Stomach (tissue), 19 donors: ENCODE measurements around the gene SDC3. TPM values are rescaled to one million over a fixed set of nuclear protein-coding genes. Genes with fewer than 3 reads are reported as not detected.
A peak's percentile ranks its signal among the peaks of the same experiment; 100 is the strongest.

ENCODE experiments used
- DNase-seq, 2 donors: peaks; one replicate each; pipeline versions ENCODE4 v3.0.0 to v3.0.0-alpha.2; 2013 to 2019
- H3K27ac ChIP-seq, 5 donors: fragments of 200-600 bp in 4 of 5; sonication (generic) in 4 of 5; one replicate each; pipeline ENCODE4 v1.5.1; 2013 to 2019; ENCODE audit warnings: mild to moderate bottlenecking in 1 of 5, moderate library complexity in 1 of 5
- H3K27me3 ChIP-seq, 3 donors: fragments of 200-600 bp; sonication (generic); one replicate each; pipeline ENCODE4 v1.5.1; 2017 to 2019; ENCODE audit warnings: mixed run types in 1 of 3
- H3K36me3 ChIP-seq, 4 donors: fragments of 200-600 bp; sonication (generic); 1 replicate in 3 of 4; 2 replicates in 1 of 4; pipeline ENCODE4 v1.5.1; 2016 to 2019
- H3K4me1 ChIP-seq, 4 donors: fragments of 200-600 bp; sonication (generic); one replicate each; pipeline ENCODE4 v1.5.1; 2016 to 2019
- H3K4me3 ChIP-seq, 4 donors: fragments of 200-600 bp; sonication (generic) in 3 of 4; one replicate each; pipeline ENCODE4 v1.5.1; 2016 to 2019; ENCODE audit warnings: mild to moderate bottlenecking in 1 of 4
- H3K9me3 ChIP-seq, 4 donors: fragments of 200-600 bp; sonication (generic); one replicate each; pipeline ENCODE4 v1.5.1; 2016 to 2019
- EP300 ChIP-seq: sonication (generic); formaldehyde crosslinking; IDR thresholded peaks from one replicate; pipeline ENCODE4 v1.6.1; 2017; ENCODE audit warnings: antibody characterized with exemption
- POLR2A ChIP-seq, 4 donors: fragments of 450-650 bp; IDR thresholded peaks; one replicate each; pipeline ENCODE4 v1.6.1; 2016; ENCODE audit warnings: antibody characterized with exemption in 4 of 4, control low read depth in 2 of 4, mild to moderate bottlenecking in 1 of 4, moderate library complexity in 1 of 4
- POLR2AphosphoS5 ChIP-seq, 3 donors: sonication (generic); formaldehyde crosslinking; IDR thresholded peaks; one replicate each; pipeline ENCODE4 v1.6.1; 2016; ENCODE audit warnings: antibody characterized with exemption in 3 of 3
- WGBS, 5 donors: extraction: QIAGEN DNeasy Blood & Tissue Kit in 3 of 5; methylation state at CpG; one replicate each; pipeline versions ENCODE4 v1.1.5 to v1.1.7; 2013 to 2018; 5-methylcytosine and 5-hydroxymethylcytosine counted together
- intact Hi-C: fragments of 100-400 bp; cut with DNase I; formaldehyde crosslinking; loops from one replicate; pipeline ENCODE4 v1.15.1; 2023; ENCODE audit warnings: low total_unique reads
- long read RNA-seq, 10 donors: transcript quantifications; one replicate each; lab custom pipeline, GENCODE V29; 2026
- polyA plus RNA-seq, 3 donors: library from polyadenylated mRNA; stranded (reverse); fragments of 200-250 nt; gene quantifications; one replicate each; pipeline ENCODE4 v1.2.3, GENCODE V29; 2013
- total RNA-seq, 5 donors: library from RNA; depleted of rRNA; stranded (reverse); fragments of >200 nt; gene quantifications; one replicate each; pipeline versions ENCODE4 v1.1.0 to v1.2.3, GENCODE V29; 2014 to 2016
- TF ChIP-seq, protein P1 (sequence below), 7 experiments: fragments of 450-650 bp in 4 of 7; fragments of 200-600 bp in 3 of 7; sonication (generic) in 3 of 7; IDR thresholded peaks; one replicate each; pipeline ENCODE4 v1.5.1; 2016 to 2019; ENCODE audit warnings: antibody characterized with exemption in 7 of 7, control low read depth in 2 of 7, mild to moderate bottlenecking in 1 of 7
- donor health status: healthy with polysubstance abuse.
- donor health status: Bipolar disorder and iron deficiency.
- donor health status: healthy.

The SDC3 gene, protein sequence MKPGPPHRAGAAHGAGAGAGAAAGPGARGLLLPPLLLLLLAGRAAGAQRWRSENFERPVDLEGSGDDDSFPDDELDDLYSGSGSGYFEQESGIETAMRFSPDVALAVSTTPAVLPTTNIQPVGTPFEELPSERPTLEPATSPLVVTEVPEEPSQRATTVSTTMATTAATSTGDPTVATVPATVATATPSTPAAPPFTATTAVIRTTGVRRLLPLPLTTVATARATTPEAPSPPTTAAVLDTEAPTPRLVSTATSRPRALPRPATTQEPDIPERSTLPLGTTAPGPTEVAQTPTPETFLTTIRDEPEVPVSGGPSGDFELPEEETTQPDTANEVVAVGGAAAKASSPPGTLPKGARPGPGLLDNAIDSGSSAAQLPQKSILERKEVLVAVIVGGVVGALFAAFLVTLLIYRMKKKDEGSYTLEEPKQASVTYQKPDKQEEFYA
- total RNA-seq (10 to 100 TPM in 4 of 5 donors, under 1 TPM in 1; 0.58 to 47.2 (median 30.8) TPM), polyA plus RNA-seq (10 to 100 TPM in 2 of 3 donors, 1 to 10 TPM in 1; 9.9 to 13.0 (median 10.7) TPM)
- long read RNA-seq, donor 1, full-length matches to known transcripts, result 7 of 7 reads
- long read RNA-seq, donor 1, partial matches to known transcripts, result 0 of 7 reads
- long read RNA-seq, donor 1, other reads (novel, unspliced or antisense), result 0 of 7 reads
- long read RNA-seq, donor 2, full-length matches to known transcripts, result 14 of 14 reads
- long read RNA-seq, donor 2, partial matches to known transcripts, result 0 of 14 reads
- long read RNA-seq, donor 2, other reads (novel, unspliced or antisense), result 0 of 14 reads
- long read RNA-seq, donor 3, partial matches to known transcripts, result 5 of 7 reads
- long read RNA-seq, donor 3, other reads (novel, unspliced or antisense), result 0 of 7 reads
- long read RNA-seq, donor 4, full-length matches to known transcripts, result 1 of 1 reads
- long read RNA-seq, donor 4, partial matches to known transcripts, result 0 of 1 reads
- long read RNA-seq, donor 4, other reads (novel, unspliced or antisense), result 0 of 1 reads
- long read RNA-seq, donor 5, full-length matches to known transcripts, result 14 of 30 reads
- long read RNA-seq, donor 5, partial matches to known transcripts, result 16 of 30 reads
- long read RNA-seq, donor 5, other reads (novel, unspliced or antisense), result 0 of 30 reads
- long read RNA-seq, donor 6, result 0 reads
- long read RNA-seq, donor 7, full-length matches to known transcripts, result 17 of 37 reads
- long read RNA-seq, donor 7, partial matches to known transcripts, result 20 of 37 reads
- long read RNA-seq, donor 7, other reads (novel, unspliced or antisense), result 0 of 37 reads
- long read RNA-seq, donor 8, full-length matches to known transcripts, result 5 of 12 reads
- long read RNA-seq, donor 8, partial matches to known transcripts, result 7 of 12 reads
- long read RNA-seq, donor 8, other reads (novel, unspliced or antisense), result 0 of 12 reads
- long read RNA-seq, donor 9, full-length matches to known transcripts, result 3 of 37 reads
- long read RNA-seq, donor 9, partial matches to known transcripts, result 34 of 37 reads
- long read RNA-seq, donor 9, other reads (novel, unspliced or antisense), result 0 of 37 reads
- long read RNA-seq, donor 10, full-length matches to known transcripts, result 4 of 9 reads
- long read RNA-seq, donor 10, partial matches to known transcripts, result 5 of 9 reads
- long read RNA-seq, donor 10, other reads (novel, unspliced or antisense), result 0 of 9 reads

DNA sequence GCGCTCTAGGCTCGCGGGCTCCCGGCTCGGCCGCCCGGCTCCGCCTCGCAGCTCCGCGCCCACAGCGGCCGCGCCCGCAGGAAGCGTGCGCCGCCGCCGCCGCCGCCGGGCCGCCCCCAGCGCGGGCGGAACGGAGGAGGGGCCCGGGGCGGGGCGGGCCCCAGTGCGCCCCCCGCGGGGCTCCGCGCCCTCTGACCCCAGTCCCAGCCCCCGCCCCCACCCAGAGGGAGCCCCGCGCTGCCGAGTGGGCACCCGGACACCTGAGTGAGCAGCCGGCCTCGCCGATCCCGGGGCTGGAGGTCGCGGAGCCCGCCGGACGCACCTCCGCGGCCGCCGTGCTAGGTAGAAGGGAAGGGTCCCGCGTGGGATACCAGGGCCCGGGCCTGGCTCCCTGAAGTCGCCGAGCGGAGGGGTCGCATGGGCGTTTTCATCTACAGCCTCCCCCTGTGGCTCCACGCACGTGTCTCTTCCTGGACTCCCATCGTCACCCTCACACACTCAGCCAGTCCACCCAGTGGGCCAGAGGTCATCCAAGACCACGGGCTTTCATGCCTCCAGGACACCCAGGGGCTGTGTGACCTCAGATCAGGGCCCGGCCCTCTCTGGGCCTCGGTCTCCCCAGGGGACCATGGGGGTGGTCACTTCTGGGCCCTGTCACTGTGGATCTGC, at the start of gene SDC3:
TSS of gene SDC3 (minus strand) at position 63 of the 669 bp plus-strand sequence. CDS start 172 bp downstream, outside the sequence.
- WGBS, 5 donors, result 2 to 30% (median 3%) methylated on average over 2 to 60 of the region's 68 CpGs
- H3K27ac ChIP-seq, result peak within 1 kb of the TSS in 4 of 5 donors; percentile 62 to 85 (median 76)
- H3K4me3 ChIP-seq, result peak within 1 kb of the TSS; percentile 55 to 60 (median 58)
- no peaks in the 10 kb centered on the region for H3K9me3 ChIP-seq
- no peaks in the 10 kb centered on the region for H3K36me3 ChIP-seq
- TF ChIP-seq POLR2AphosphoS5 (IDR thresholded peaks at IDR 0.05) (no peak), POLR2A (IDR thresholded peaks at IDR 0.05) (no peak), EP300 (no peak)
- TF ChIP-seq, protein P1, sequence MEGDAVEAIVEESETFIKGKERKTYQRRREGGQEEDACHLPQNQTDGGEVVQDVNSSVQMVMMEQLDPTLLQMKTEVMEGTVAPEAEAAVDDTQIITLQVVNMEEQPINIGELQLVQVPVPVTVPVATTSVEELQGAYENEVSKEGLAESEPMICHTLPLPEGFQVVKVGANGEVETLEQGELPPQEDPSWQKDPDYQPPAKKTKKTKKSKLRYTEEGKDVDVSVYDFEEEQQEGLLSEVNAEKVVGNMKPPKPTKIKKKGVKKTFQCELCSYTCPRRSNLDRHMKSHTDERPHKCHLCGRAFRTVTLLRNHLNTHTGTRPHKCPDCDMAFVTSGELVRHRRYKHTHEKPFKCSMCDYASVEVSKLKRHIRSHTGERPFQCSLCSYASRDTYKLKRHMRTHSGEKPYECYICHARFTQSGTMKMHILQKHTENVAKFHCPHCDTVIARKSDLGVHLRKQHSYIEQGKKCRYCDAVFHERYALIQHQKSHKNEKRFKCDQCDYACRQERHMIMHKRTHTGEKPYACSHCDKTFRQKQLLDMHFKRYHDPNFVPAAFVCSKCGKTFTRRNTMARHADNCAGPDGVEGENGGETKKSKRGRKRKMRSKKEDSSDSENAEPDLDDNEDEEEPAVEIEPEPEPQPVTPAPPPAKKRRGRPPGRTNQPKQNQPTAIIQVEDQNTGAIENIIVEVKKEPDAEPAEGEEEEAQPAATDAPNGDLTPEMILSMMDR (IDR thresholded peaks at IDR 0.05), result no peak
- intact Hi-C loops, result no loop called here
- DNase-seq, result peak; percentile 40 to 84
- peaks cover 30 to 73% (median 49%) of the 10 kb centered on the region in 4 donors for H3K4me1 ChIP-seq
- H3K27me3 ChIP-seq, result peaks cover 0 to 26% (median 7%) of the 10 kb centered on the region in 3 donors

DNA sequence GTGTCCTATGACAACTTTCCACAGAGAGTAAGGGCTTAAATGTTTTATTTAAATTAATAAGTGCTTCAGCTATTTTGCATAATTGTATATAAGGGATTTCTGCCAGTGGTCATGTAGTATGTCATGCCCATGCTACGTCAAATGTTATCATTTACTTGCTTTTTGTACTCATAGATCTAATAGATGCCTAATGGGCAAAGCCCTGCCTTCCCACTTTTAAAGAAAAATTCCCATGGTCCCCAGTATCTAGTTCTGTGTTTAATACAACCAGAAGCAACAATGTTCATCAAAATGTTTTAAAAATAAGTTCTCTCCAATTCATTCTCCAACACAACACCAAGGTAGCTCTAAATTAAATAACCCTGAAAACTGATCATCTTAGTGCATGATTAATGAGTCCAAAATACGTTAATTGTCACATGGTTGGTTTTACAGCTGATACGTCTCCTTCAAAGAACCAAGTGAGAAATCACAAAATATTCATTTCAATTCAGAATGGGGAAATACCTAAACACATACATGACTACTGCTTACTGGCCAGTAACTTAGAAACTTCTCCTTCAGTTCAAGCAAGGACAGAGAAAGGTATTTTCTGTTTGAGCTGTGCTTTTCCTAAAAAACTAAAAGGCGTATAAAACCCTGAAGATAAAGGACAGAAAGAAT, 49.1 kb upstream of the SDC3 start:
- H3K27me3 ChIP-seq, result no peaks in the 10 kb centered on the region
- DNase-seq, result no peak
- H3K4me1 ChIP-seq, result peaks cover 0 to 18% (median 0%) of the 10 kb centered on the region in 4 donors
- H3K9me3 ChIP-seq, result no peaks in the 10 kb centered on the region
- H3K36me3 ChIP-seq, result peaks cover 27 to 92% (median 87%) of the 10 kb centered on the region in 4 donors
- H3K27ac ChIP-seq, result no peak overlapping the region
- H3K4me3 ChIP-seq, result no peak overlapping the region
- TF ChIP-seq POLR2AphosphoS5 (IDR thresholded peaks at IDR 0.05) (no peak), POLR2A (IDR thresholded peaks at IDR 0.05) (no peak), EP300 (no peak)
- TF ChIP-seq, protein P1 (IDR thresholded peaks at IDR 0.05), result no peak
- WGBS, 5 donors, result 81 to 84% (median 82%) methylated on average over 4 of the region's 4 CpGs
- intact Hi-C loops, result no loop called here

DNA sequence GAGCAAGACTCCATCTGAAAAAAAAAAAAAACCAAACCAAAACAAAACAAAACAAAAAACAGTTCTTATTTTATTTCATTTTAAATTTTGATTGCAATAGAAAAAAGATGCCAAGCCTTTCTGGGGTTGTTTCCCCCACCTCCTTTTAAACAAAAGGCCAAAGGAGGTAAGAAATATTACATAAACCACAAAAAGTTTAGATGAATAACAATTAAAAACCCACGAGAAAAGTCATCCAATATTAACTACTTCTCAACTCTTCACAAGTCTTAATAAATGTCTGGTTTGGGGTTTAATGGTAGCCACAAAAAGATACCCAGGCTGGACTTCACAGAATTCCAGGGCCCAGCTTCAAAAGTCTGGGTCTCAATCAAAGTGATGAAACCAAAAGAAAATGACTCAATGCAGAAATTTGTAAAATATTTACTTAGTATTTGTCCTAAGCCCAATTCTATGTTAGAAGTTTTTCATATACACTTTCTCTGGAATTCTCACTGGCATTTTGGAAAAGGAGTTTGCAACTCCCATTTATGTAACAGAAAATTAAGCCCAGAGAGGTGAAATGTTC, 47.0 kb upstream of the SDC3 start:
- Histone ChIP-seq H3K36me3 (peaks cover 40 to 92% (median 88%) of the 10 kb centered on the region in 4 donors), H3K4me1 (peaks cover 0 to 14% (median 2%) of the 10 kb centered on the region in 4 donors)
- WGBS, 5 donors, result 33 to 63% (median 35%) methylated on average over 1 of the region's 1 CpG

More for the DNA sequence above, 47.0 kb upstream of the SDC3 start:
- no peak overlapping the region for H3K27ac ChIP-seq
- intact Hi-C loops, result no loop called here
- TF ChIP-seq POLR2A (IDR thresholded peaks at IDR 0.05), result no peak
- TF ChIP-seq, protein P1 (IDR thresholded peaks at IDR 0.05), result no peak
- no peak for TF ChIP-seq POLR2AphosphoS5 (IDR thresholded peaks at IDR 0.05)
- no peak for TF ChIP-seq EP300
- no peaks in the 10 kb centered on the region for H3K27me3 ChIP-seq
- DNase-seq, result no peak
- H3K9me3 ChIP-seq, result no peaks in the 10 kb centered on the region
- no peak overlapping the region for H3K4me3 ChIP-seq
